OCI-LY1 (cell line): Measurements from ENCODE around the gene ADAMTS12.

Experiments used
- H2AFZ ChIP-seq: fragments of 200-600 bp; sonication (generic), shearing (Covaris generic); 2 replicates; pipeline ENCODE4 v1.6.0; 2014; ENCODE audit warnings: antibody characterized with exemption, mild to moderate bottlenecking, low read length
- H3F3A ChIP-seq: fragments of 200-600 bp; sonication (generic), shearing (Covaris generic); 2 replicates; pipeline ENCODE4 v1.6.0; 2014; ENCODE audit warnings: mild to moderate bottlenecking, antibody characterized with exemption, low read length, moderate library complexity; ENCODE audit not compliant: insufficient read depth
- H3K27ac ChIP-seq: fragments of 200-600 bp; sonication (generic); 2 replicates; pipeline ENCODE4 v1.5.1; 2014; ENCODE audit warnings: low read length, mixed run types, mild to moderate bottlenecking, low read depth; ENCODE audit not compliant: poor library complexity, severe bottlenecking
- H3K27me3 ChIP-seq: fragments of 200-600 bp; sonication (generic); 2 replicates; pipeline ENCODE4 v1.6.0; 2014; ENCODE audit warnings: antibody characterized with exemption, mild to moderate bottlenecking, low read length, moderate library complexity; ENCODE audit not compliant: insufficient read depth
- H3K36me3 ChIP-seq: fragments of 200-600 bp; sonication (generic); 2 replicates; pipeline ENCODE4 v1.6.1; 2014; ENCODE audit warnings: mild to moderate bottlenecking, antibody characterized with exemption, low read length, moderate library complexity, mixed read lengths; ENCODE audit not compliant: insufficient read depth
- H3K4me1 ChIP-seq: fragments of 200-600 bp; sonication (generic); 2 replicates; pipeline ENCODE4 v1.5.1; 2014; ENCODE audit warnings: mild to moderate bottlenecking, low read length, moderate library complexity; ENCODE audit not compliant: insufficient read depth, severe bottlenecking
- H3K4me2 ChIP-seq: fragments of 200-600 bp; sonication (generic), shearing (Covaris generic); 2 replicates; pipeline ENCODE4 v1.6.1; 2014; ENCODE audit warnings: low read length
- H3K4me3 ChIP-seq: fragments of 200-600 bp; sonication (generic); 2 replicates; pipeline ENCODE4 v1.5.1; 2014; ENCODE audit warnings: low read length, low read depth, mild to moderate bottlenecking, mixed read lengths; ENCODE audit not compliant: poor library complexity, severe bottlenecking
- H3K79me2 ChIP-seq: fragments of 200-600 bp; shearing (Covaris generic); 2 replicates; pipeline ENCODE4 v1.6.1; 2016; ENCODE audit warnings: mixed run types, low read length, mixed read lengths; ENCODE audit not compliant: insufficient read depth
- H3K9ac ChIP-seq: fragments of 200-600 bp; sonication (generic), shearing (Covaris generic); 2 replicates; pipeline ENCODE4 v1.6.1; 2014; ENCODE audit warnings: mild to moderate bottlenecking, low read length, mixed read lengths
- H3K9me2 ChIP-seq: fragments of 200-600 bp; sonication (generic), shearing (Covaris generic); 2 replicates; pipeline ENCODE4 v1.6.1; 2014; ENCODE audit warnings: low read depth, mild to moderate bottlenecking, low read length, mixed read lengths
- H3K9me3 ChIP-seq: fragments of 200-600 bp; shearing (Covaris generic); 2 replicates; pipeline ENCODE4 v1.6.1; 2014; ENCODE audit warnings: low read length, mixed read lengths
- H4K20me1 ChIP-seq: fragments of 200-600 bp; sonication (generic), shearing (Covaris generic); 2 replicates; pipeline ENCODE4 v1.6.0; 2016; ENCODE audit warnings: mild to moderate bottlenecking, low read length; ENCODE audit not compliant: insufficient read depth
- CTCF ChIP-seq: fragments of 200-600 bp; sonication (generic), shearing (Covaris generic); IDR thresholded peaks from 2 replicates; pipeline ENCODE4 v1.5.1; 2017; ENCODE audit warnings: mild to moderate bottlenecking, antibody characterized with exemption, low read length, moderate library complexity, mixed read lengths
- EZH2 ChIP-seq: fragments of 200-600 bp; sonication (generic), shearing (Covaris generic); IDR thresholded peaks from 2 replicates; pipeline ENCODE4 v1.8.0; 2017; ENCODE audit warnings: borderline replicate concordance, mixed run types, mild to moderate bottlenecking, antibody characterized with exemption, low read length, moderate library complexity, mixed read lengths

ADAMTS12 gene

GRCh38 chr5:33715661-33716060 lies 176.1 kb downstream of the ADAMTS12 start:
- Histone ChIP-seq H3K79me2 (no peaks in the 10 kb centered on the region), H3K9me3 (no peaks in the 10 kb centered on the region), H3K4me2 (no peak overlapping the region), H3K27ac (no peak overlapping the region), H3K4me3 (no peak overlapping the region), H3K27me3 (no peaks in the 10 kb centered on the region), H2AFZ (no peak overlapping the region), H3K4me1 (no peaks in the 10 kb centered on the region), H3K9me2 (no peaks in the 10 kb centered on the region), H3K36me3 (no peaks in the 10 kb centered on the region), H3K9ac (no peak overlapping the region), H3F3A (no peaks in the 10 kb centered on the region), H4K20me1 (no peaks in the 10 kb centered on the region)
- TF ChIP-seq CTCF (no peak), EZH2 (no peak)

GRCh38 chr5:33713136-33713765 lies 178.5 kb downstream of the ADAMTS12 start:
- Histone ChIP-seq H3K4me2 (no peak overlapping the region), H2AFZ (no peak overlapping the region), H3K27me3 (no peaks in the 10 kb centered on the region), H3K4me1 (no peaks in the 10 kb centered on the region), H3K9ac (no peak overlapping the region), H3K4me3 (no peak overlapping the region), H4K20me1 (no peaks in the 10 kb centered on the region), H3K9me2 (no peaks in the 10 kb centered on the region), H3K36me3 (no peaks in the 10 kb centered on the region), H3K79me2 (no peaks in the 10 kb centered on the region), H3K9me3 (no peaks in the 10 kb centered on the region), H3K27ac (no peak overlapping the region), H3F3A (no peaks in the 10 kb centered on the region)
- no peak for TF ChIP-seq CTCF
- no peak for TF ChIP-seq EZH2

- Histone ChIP-seq H3K36me3 (no peaks in the 10 kb centered on the region), H3F3A (no peaks in the 10 kb centered on the region), H2AFZ (no peak overlapping the region), H3K27ac (no peak overlapping the region), H3K9me3 (no peaks in the 10 kb centered on the region), H3K4me2 (no peak overlapping the region), H3K9ac (no peak overlapping the region), H3K4me1 (no peaks in the 10 kb centered on the region), H3K27me3 (no peaks in the 10 kb centered on the region), H3K9me2 (no peaks in the 10 kb centered on the region), H4K20me1 (no peaks in the 10 kb centered on the region), H3K4me3 (no peak overlapping the region), H3K79me2 (no peaks in the 10 kb centered on the region)
- TF ChIP-seq CTCF: no peak
- no peak for TF ChIP-seq EZH2
These were observed 179.1 kb downstream of the ADAMTS12 start for GRCh38 chr5:33712664-33713063.
